Measurements from ENCODE around the gene HAVCR2. TPM values are rescaled to one million over a fixed set of nuclear protein-coding genes. Genes with fewer than 3 reads are reported as not detected.

The HAVCR2 gene
- total RNA-seq, 1 donor from 2014 or later, result 1.5 TPM

DNA sequence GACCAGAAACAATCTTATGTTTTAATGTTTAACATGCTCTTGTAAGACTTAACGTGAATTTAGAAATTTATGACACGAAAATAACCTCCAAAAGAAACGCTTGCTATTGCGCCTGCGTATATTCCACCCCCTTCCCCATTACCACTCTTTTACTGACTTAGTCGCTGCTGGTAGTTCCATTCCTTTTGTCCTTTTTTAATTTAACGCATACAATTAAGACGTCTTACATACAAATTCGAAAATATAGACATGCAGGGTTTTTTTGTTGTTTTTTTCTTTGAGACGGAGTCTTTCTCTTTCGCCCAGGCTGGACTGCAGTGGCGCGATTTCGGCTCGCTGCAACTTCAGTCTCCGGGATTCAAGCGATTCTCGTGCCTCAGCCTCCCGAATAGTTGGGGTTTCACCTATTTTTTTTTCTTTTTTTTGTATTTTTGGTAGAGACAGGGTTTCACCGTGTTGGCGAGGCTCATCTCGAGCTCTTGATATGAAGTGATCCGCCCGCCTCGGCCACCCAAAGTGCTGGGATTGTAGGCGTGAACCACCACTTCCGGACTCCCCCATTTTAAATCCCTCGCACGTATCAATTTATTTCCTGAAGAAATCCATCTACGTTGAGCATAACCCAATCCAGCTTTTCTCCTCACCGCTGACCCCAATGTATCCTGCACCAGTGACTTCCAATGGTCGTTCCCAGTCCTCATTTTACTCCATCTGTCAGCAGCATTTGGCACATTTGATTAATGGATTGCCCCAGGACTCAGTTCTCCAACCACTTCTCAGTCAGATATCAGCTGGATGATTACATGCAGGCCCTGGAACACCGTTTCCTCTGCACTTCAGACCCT lies 34.5 kb upstream of the HAVCR2 start:
- no peaks in the 10 kb centered on the region for H3K36me3 ChIP-seq (ENCODE audit: control insufficient read depth, insufficient read depth, low read length)
- TF ChIP-seq, protein P1, sequence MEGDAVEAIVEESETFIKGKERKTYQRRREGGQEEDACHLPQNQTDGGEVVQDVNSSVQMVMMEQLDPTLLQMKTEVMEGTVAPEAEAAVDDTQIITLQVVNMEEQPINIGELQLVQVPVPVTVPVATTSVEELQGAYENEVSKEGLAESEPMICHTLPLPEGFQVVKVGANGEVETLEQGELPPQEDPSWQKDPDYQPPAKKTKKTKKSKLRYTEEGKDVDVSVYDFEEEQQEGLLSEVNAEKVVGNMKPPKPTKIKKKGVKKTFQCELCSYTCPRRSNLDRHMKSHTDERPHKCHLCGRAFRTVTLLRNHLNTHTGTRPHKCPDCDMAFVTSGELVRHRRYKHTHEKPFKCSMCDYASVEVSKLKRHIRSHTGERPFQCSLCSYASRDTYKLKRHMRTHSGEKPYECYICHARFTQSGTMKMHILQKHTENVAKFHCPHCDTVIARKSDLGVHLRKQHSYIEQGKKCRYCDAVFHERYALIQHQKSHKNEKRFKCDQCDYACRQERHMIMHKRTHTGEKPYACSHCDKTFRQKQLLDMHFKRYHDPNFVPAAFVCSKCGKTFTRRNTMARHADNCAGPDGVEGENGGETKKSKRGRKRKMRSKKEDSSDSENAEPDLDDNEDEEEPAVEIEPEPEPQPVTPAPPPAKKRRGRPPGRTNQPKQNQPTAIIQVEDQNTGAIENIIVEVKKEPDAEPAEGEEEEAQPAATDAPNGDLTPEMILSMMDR (IDR thresholded peaks at IDR 0.05; ENCODE audit: insufficient read depth, low read length, poor library complexity, severe bottlenecking), result no peak
- H3K27me3 ChIP-seq (ENCODE audit: control insufficient read depth, insufficient read depth, low read length), result no peaks in the 10 kb centered on the region
- H3K4me3 ChIP-seq (ENCODE audit: low read depth, low read length), result peak overlapping the region; percentile 86
- no peak for DNase-seq (ENCODE audit: low read depth)

- H3K4me3 ChIP-seq (ENCODE audit: low read depth, low read length), result peak within 1 kb of the TSS; percentile 86
- H3K36me3 ChIP-seq (ENCODE audit: control insufficient read depth, insufficient read depth, low read length), result peaks cover 2% of the 10 kb centered on the region
- TF ChIP-seq, protein P1 (IDR thresholded peaks at IDR 0.05; ENCODE audit: insufficient read depth, low read length, poor library complexity, severe bottlenecking), result no peak
- peak; percentile 95 for DNase-seq (ENCODE audit: low read depth)
- H3K27me3 ChIP-seq (ENCODE audit: control insufficient read depth, insufficient read depth, low read length), result no peaks in the 10 kb centered on the region
Measured at GRCh38 chr5:157142317-157143126, 33.7 kb upstream of the HAVCR2 start, which contains the start of gene MED7. Gene MED7 (minus strand): TSS chr5:157142865. CDS start chr5:157139431, 3,434 bp downstream.

GRCh38 chr5:157137691-157138090 lies 28.8 kb upstream of the HAVCR2 start:
- H3K36me3 ChIP-seq (ENCODE audit: control insufficient read depth, insufficient read depth, low read length), result peaks cover 2% of the 10 kb centered on the region
- no peak overlapping the region for H3K4me3 ChIP-seq (ENCODE audit: low read depth, low read length)
- no peaks in the 10 kb centered on the region for H3K27me3 ChIP-seq (ENCODE audit: control insufficient read depth, insufficient read depth, low read length)
- DNase-seq (ENCODE audit: low read depth), result no peak
- TF ChIP-seq, protein P1 (IDR thresholded peaks at IDR 0.05; ENCODE audit: insufficient read depth, low read length, poor library complexity, severe bottlenecking), result no peak

DNA sequence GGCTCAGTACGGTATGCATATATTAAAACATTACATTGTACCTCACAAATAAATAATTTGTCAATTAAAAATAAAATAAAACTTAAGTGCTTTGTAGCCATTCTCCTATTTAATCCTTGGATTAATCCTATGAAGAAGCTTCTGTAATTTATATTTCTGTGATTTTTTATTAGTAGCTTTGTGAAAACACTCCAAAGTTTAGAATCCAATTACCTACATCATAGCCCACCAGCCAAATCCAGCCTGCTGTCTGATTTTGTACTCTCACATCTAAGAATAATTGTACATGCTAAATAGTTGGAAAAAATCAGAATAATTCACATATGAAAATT lies 23.4 kb upstream of the HAVCR2 start:
- H3K36me3 ChIP-seq (ENCODE audit: control insufficient read depth, insufficient read depth, low read length), result no peaks in the 10 kb centered on the region
- TF ChIP-seq, protein P1 (IDR thresholded peaks at IDR 0.05; ENCODE audit: insufficient read depth, low read length, poor library complexity, severe bottlenecking), result no peak
- H3K27me3 ChIP-seq (ENCODE audit: control insufficient read depth, insufficient read depth, low read length), result no peaks in the 10 kb centered on the region
- DNase-seq (ENCODE audit: low read depth), result no peak
- no peak overlapping the region for H3K4me3 ChIP-seq (ENCODE audit: low read depth, low read length)

GRCh38 chr5:157130925-157131324 lies 22.1 kb upstream of the HAVCR2 start:
- TF ChIP-seq, protein P1 (IDR thresholded peaks at IDR 0.05; ENCODE audit: insufficient read depth, low read length, poor library complexity, severe bottlenecking), result no peak
- no peak for DNase-seq (ENCODE audit: low read depth)

More at GRCh38 chr5:157130925-157131324, 22.1 kb upstream of the HAVCR2 start:
- H3K27me3 ChIP-seq (ENCODE audit: control insufficient read depth, insufficient read depth, low read length), result no peaks in the 10 kb centered on the region
- no peak overlapping the region for H3K4me3 ChIP-seq (ENCODE audit: low read depth, low read length)
- H3K36me3 ChIP-seq (ENCODE audit: control insufficient read depth, insufficient read depth, low read length), result no peaks in the 10 kb centered on the region

Measured in kidney epithelial cell (primary cell).